OCI-LY1 (cell line): ENCODE measurements around the gene CLDN19.

Experiments
- H2AFZ ChIP-seq: fragments of 200-600 bp; sonication (generic), shearing (Covaris generic); 2 replicates; pipeline ENCODE4 v1.6.0; 2014; ENCODE audit warnings: antibody characterized with exemption, mild to moderate bottlenecking, low read length
- H3F3A ChIP-seq: fragments of 200-600 bp; sonication (generic), shearing (Covaris generic); 2 replicates; pipeline ENCODE4 v1.6.0; 2014; ENCODE audit warnings: mild to moderate bottlenecking, antibody characterized with exemption, low read length, moderate library complexity; ENCODE audit not compliant: insufficient read depth
- H3K27ac ChIP-seq: fragments of 200-600 bp; sonication (generic); 2 replicates; pipeline ENCODE4 v1.5.1; 2014; ENCODE audit warnings: low read length, mixed run types, mild to moderate bottlenecking, low read depth; ENCODE audit not compliant: poor library complexity, severe bottlenecking
- H3K27me3 ChIP-seq: fragments of 200-600 bp; sonication (generic); 2 replicates; pipeline ENCODE4 v1.6.0; 2014; ENCODE audit warnings: antibody characterized with exemption, mild to moderate bottlenecking, low read length, moderate library complexity; ENCODE audit not compliant: insufficient read depth
- H3K36me3 ChIP-seq: fragments of 200-600 bp; sonication (generic); 2 replicates; pipeline ENCODE4 v1.6.1; 2014; ENCODE audit warnings: mild to moderate bottlenecking, antibody characterized with exemption, low read length, moderate library complexity, mixed read lengths; ENCODE audit not compliant: insufficient read depth
- H3K4me1 ChIP-seq: fragments of 200-600 bp; sonication (generic); 2 replicates; pipeline ENCODE4 v1.5.1; 2014; ENCODE audit warnings: mild to moderate bottlenecking, low read length, moderate library complexity; ENCODE audit not compliant: insufficient read depth, severe bottlenecking
- H3K4me2 ChIP-seq: fragments of 200-600 bp; sonication (generic), shearing (Covaris generic); 2 replicates; pipeline ENCODE4 v1.6.1; 2014; ENCODE audit warnings: low read length
- H3K4me3 ChIP-seq: fragments of 200-600 bp; sonication (generic); 2 replicates; pipeline ENCODE4 v1.5.1; 2014; ENCODE audit warnings: low read length, low read depth, mild to moderate bottlenecking, mixed read lengths; ENCODE audit not compliant: poor library complexity, severe bottlenecking
- H3K79me2 ChIP-seq: fragments of 200-600 bp; shearing (Covaris generic); 2 replicates; pipeline ENCODE4 v1.6.1; 2016; ENCODE audit warnings: mixed run types, low read length, mixed read lengths; ENCODE audit not compliant: insufficient read depth
- H3K9ac ChIP-seq: fragments of 200-600 bp; sonication (generic), shearing (Covaris generic); 2 replicates; pipeline ENCODE4 v1.6.1; 2014; ENCODE audit warnings: mild to moderate bottlenecking, low read length, mixed read lengths
- H3K9me2 ChIP-seq: fragments of 200-600 bp; sonication (generic), shearing (Covaris generic); 2 replicates; pipeline ENCODE4 v1.6.1; 2014; ENCODE audit warnings: low read depth, mild to moderate bottlenecking, low read length, mixed read lengths
- H3K9me3 ChIP-seq: fragments of 200-600 bp; shearing (Covaris generic); 2 replicates; pipeline ENCODE4 v1.6.1; 2014; ENCODE audit warnings: low read length, mixed read lengths
- H4K20me1 ChIP-seq: fragments of 200-600 bp; sonication (generic), shearing (Covaris generic); 2 replicates; pipeline ENCODE4 v1.6.0; 2016; ENCODE audit warnings: mild to moderate bottlenecking, low read length; ENCODE audit not compliant: insufficient read depth
- CTCF ChIP-seq: fragments of 200-600 bp; sonication (generic), shearing (Covaris generic); IDR thresholded peaks from 2 replicates; pipeline ENCODE4 v1.5.1; 2017; ENCODE audit warnings: mild to moderate bottlenecking, antibody characterized with exemption, low read length, moderate library complexity, mixed read lengths
- EZH2 ChIP-seq: fragments of 200-600 bp; sonication (generic), shearing (Covaris generic); IDR thresholded peaks from 2 replicates; pipeline ENCODE4 v1.8.0; 2017; ENCODE audit warnings: borderline replicate concordance, mixed run types, mild to moderate bottlenecking, antibody characterized with exemption, low read length, moderate library complexity, mixed read lengths

Gene CLDN19

GRCh38 chr1:42690477-42691156 is 49.4 kb downstream of the CLDN19 start:
- Histone ChIP-seq H3K27ac (no peak overlapping the region), H3K9me3 (no peaks in the 10 kb centered on the region)

GRCh38 chr1:42689912-42690311 is 50.1 kb downstream of the CLDN19 start:
- Histone ChIP-seq H3K79me2 (peaks cover 100% of the 10 kb centered on the region), H3F3A (no peaks in the 10 kb centered on the region), H4K20me1 (peaks cover 17% of the 10 kb centered on the region), H3K4me1 (peaks cover 67% of the 10 kb centered on the region), H3K27ac (no peak overlapping the region), H2AFZ (no peak overlapping the region), H3K36me3 (peaks cover 99% of the 10 kb centered on the region), H3K9me2 (no peaks in the 10 kb centered on the region), H3K9ac (no peak overlapping the region), H3K9me3 (no peaks in the 10 kb centered on the region), H3K4me3 (no peak overlapping the region), H3K4me2 (peak overlapping the region; percentile 88), H3K27me3 (no peaks in the 10 kb centered on the region)
- TF ChIP-seq CTCF (no peak), EZH2 (no peak)

More at GRCh38 chr1:42690477-42691156, 49.4 kb downstream of the CLDN19 start:
- Histone ChIP-seq H3K36me3 (peaks cover 99% of the 10 kb centered on the region), H3K79me2 (peaks cover 100% of the 10 kb centered on the region), H3K4me3 (no peak overlapping the region), H3K9ac (no peak overlapping the region), H3K4me1 (peaks cover 60% of the 10 kb centered on the region), H3F3A (no peaks in the 10 kb centered on the region), H3K4me2 (0 out of 2 replicates have a peak overlapping the region, but pooled peaks have one; percentile 14), H3K27me3 (no peaks in the 10 kb centered on the region), H4K20me1 (peaks cover 12% of the 10 kb centered on the region), H3K9me2 (no peaks in the 10 kb centered on the region), H2AFZ (no peak overlapping the region)
- TF ChIP-seq CTCF (no peak), EZH2 (no peak)

GRCh38 chr1:42686418-42686817 is 53.6 kb downstream of the CLDN19 start:
- Histone ChIP-seq H3K9me2 (no peaks in the 10 kb centered on the region), H3K9ac (no peak overlapping the region; the same call in 1 of the 2 replicates), H3K4me1 (peaks cover 80% of the 10 kb centered on the region), H4K20me1 (peaks cover 17% of the 10 kb centered on the region), H3K36me3 (peaks cover 84% of the 10 kb centered on the region), H3K4me2 (peak overlapping the region; percentile 88), H2AFZ (no peak overlapping the region), H3K79me2 (peaks cover 85% of the 10 kb centered on the region), H3K27ac (no peak overlapping the region), H3K4me3 (peak overlapping the region; percentile 76), H3F3A (no peaks in the 10 kb centered on the region), H3K9me3 (no peaks in the 10 kb centered on the region), H3K27me3 (no peaks in the 10 kb centered on the region)
- TF ChIP-seq CTCF, result no peak
- TF ChIP-seq EZH2, result no peak
